GM12878 (cell line): Measurements from ENCODE around the gene GYPC.

Experiments used
- POLR2A ChIP-seq: IDR thresholded peaks from 2 replicates; pipeline ENCODE4 v1.6.1; 2011; ENCODE audit warnings: low read depth, mild to moderate bottlenecking, low read length
- RELA ChIP-seq: fragments of 450-650 bp; IDR thresholded peaks from 2 replicates; pipeline ENCODE4 v1.8.0; 2014; ENCODE audit warnings: borderline replicate concordance; ENCODE audit not compliant: partially characterized antibody
- SPI1 ChIP-seq: IDR thresholded peaks from 2 replicates; pipeline ENCODE4 v1.6.1; 2011; ENCODE audit warnings: low read depth, mild to moderate bottlenecking, low read length, moderate library complexity, borderline replicate concordance; ENCODE audit not compliant: insufficient read depth
- TAF1 ChIP-seq: IDR thresholded peaks from 2 replicates; pipeline ENCODE4 v1.6.1; 2011; ENCODE audit warnings: mild to moderate bottlenecking, low read depth, low read length, borderline replicate concordance
- TARDBP ChIP-seq: IDR thresholded peaks from 2 replicates; pipeline ENCODE4 v1.6.1; 2016; ENCODE audit warnings: borderline replicate concordance
- TF ChIP-seq, protein P1 (sequence below): IDR thresholded peaks from 2 replicates; pipeline ENCODE4 v1.6.1; 2012; ENCODE audit warnings: low read depth, low read length, improper control_type of control experiment
- TF ChIP-seq, protein P2 (sequence below): IDR thresholded peaks from 2 replicates; pipeline ENCODE4 v1.6.1; 2011; ENCODE audit warnings: borderline replicate concordance, low read depth, mild to moderate bottlenecking, moderate library complexity, mixed read lengths, low read length; ENCODE audit not compliant: insufficient read depth; ENCODE audit errors: extremely low read length
- TF ChIP-seq, protein P3 (sequence below), 3 experiments: IDR thresholded peaks in 2 of 3; conservative IDR thresholded peaks in 1 of 3; 2 replicates each; pipeline ENCODE4 v1.5.1; 2011; ENCODE audit warnings: low read depth in 3 of 3, low read length in 3 of 3, mild to moderate bottlenecking in 3 of 3, control low read depth in 2 of 3, moderate library complexity in 2 of 3, inconsistent platforms in 1 of 3, mixed read lengths in 1 of 3; ENCODE audit not compliant: control insufficient read depth in 2 of 3, insufficient read depth in 1 of 3; ENCODE audit errors: extremely low read depth in 1 of 3
- TF ChIP-seq, protein P4 (sequence below): IDR thresholded peaks from 2 replicates; pipeline ENCODE4 v1.6.1; 2011; ENCODE audit warnings: low read depth, low read length, improper control_type of control experiment, borderline replicate concordance

DNA sequence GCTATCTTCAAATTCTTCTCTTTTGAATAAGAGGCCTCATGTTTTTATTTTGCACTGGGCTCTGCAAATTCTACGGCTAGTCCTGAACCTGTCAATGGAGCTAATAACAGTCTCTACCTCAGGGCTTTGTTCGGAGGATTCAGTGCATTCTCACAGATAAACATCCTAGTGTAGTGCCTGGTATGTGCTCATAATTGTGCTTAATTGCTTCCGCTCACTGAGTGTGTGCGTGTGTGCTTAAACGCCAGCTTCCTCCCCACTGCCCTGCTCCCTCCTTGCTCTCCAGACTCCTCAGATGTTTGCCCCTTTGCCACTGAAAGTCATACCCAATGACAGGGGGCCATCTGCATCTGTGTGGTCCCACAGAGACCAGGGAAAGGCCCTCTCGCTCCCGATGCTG, 6.7 kb downstream of the GYPC start:
- TF ChIP-seq POLR2A (no peak), SPI1 (no peak), RELA (no peak), TARDBP (no peak), TAF1 (no peak)
- TF ChIP-seq, protein P1, sequence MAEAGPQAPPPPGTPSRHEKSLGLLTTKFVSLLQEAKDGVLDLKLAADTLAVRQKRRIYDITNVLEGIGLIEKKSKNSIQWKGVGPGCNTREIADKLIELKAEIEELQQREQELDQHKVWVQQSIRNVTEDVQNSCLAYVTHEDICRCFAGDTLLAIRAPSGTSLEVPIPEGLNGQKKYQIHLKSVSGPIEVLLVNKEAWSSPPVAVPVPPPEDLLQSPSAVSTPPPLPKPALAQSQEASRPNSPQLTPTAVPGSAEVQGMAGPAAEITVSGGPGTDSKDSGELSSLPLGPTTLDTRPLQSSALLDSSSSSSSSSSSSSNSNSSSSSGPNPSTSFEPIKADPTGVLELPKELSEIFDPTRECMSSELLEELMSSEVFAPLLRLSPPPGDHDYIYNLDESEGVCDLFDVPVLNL, result no peak
- TF ChIP-seq, protein P2, sequence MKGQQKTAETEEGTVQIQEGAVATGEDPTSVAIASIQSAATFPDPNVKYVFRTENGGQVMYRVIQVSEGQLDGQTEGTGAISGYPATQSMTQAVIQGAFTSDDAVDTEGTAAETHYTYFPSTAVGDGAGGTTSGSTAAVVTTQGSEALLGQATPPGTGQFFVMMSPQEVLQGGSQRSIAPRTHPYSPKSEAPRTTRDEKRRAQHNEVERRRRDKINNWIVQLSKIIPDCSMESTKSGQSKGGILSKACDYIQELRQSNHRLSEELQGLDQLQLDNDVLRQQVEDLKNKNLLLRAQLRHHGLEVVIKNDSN, result no peak
- TF ChIP-seq, protein P3, sequence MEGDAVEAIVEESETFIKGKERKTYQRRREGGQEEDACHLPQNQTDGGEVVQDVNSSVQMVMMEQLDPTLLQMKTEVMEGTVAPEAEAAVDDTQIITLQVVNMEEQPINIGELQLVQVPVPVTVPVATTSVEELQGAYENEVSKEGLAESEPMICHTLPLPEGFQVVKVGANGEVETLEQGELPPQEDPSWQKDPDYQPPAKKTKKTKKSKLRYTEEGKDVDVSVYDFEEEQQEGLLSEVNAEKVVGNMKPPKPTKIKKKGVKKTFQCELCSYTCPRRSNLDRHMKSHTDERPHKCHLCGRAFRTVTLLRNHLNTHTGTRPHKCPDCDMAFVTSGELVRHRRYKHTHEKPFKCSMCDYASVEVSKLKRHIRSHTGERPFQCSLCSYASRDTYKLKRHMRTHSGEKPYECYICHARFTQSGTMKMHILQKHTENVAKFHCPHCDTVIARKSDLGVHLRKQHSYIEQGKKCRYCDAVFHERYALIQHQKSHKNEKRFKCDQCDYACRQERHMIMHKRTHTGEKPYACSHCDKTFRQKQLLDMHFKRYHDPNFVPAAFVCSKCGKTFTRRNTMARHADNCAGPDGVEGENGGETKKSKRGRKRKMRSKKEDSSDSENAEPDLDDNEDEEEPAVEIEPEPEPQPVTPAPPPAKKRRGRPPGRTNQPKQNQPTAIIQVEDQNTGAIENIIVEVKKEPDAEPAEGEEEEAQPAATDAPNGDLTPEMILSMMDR (IDR thresholded peaks at IDR 0.05 in 2 of 3, conservative IDR thresholded peaks at IDR 0.05 in 1 of 3; ENCODE audit: control insufficient read depth in 2 of 3, extremely low read depth in 1 of 3, insufficient read depth in 1 of 3, low read depth in 3 of 3, low read length in 3 of 3), result no peak
- TF ChIP-seq, protein P4, sequence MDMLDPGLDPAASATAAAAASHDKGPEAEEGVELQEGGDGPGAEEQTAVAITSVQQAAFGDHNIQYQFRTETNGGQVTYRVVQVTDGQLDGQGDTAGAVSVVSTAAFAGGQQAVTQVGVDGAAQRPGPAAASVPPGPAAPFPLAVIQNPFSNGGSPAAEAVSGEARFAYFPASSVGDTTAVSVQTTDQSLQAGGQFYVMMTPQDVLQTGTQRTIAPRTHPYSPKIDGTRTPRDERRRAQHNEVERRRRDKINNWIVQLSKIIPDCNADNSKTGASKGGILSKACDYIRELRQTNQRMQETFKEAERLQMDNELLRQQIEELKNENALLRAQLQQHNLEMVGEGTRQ, result no peak
